Measurements from ENCODE around the gene MATCAP1. TPM values are rescaled to one million over a fixed set of nuclear protein-coding genes. Genes with fewer than 3 reads are reported as not detected.

The MATCAP1 gene
- total and polyA plus RNA-seq, 2 of the 13 experiments (the other 11 are each of a cell fraction or from before 2014, with no cell fraction given), result 11.2 to 24.5 TPM

- TF ChIP-seq ATF5 (CRISPR knock-in tag; IDR thresholded peaks at IDR 0.05; ENCODE audit: low read depth) (no peak), KDM1A (CRISPR knock-in tag; IDR thresholded peaks at IDR 0.05) (peak; percentile 80; the same call in 1 of the 2 replicates), ZBTB39 (CRISPR knock-in tag; IDR thresholded peaks at IDR 0.05) (no peak), ATRX (CRISPR knock-in tag; IDR thresholded peaks at IDR 0.05; ENCODE audit: borderline replicate concordance) (no peak), ZNF564 (CRISPR knock-in tag; IDR thresholded peaks at IDR 0.05) (no peak), ZNF431 (CRISPR knock-in tag; IDR thresholded peaks at IDR 0.05; ENCODE audit: borderline replicate concordance, low read depth) (no peak), SNAPC5 (CRISPR knock-in tag; IDR thresholded peaks at IDR 0.05; ENCODE audit: borderline replicate concordance) (no peak), ZSCAN9 (CRISPR knock-in tag; IDR thresholded peaks at IDR 0.05; ENCODE audit: borderline replicate concordance) (no peak), SP2 (CRISPR knock-in tag; IDR thresholded peaks at IDR 0.05) (no peak), NCOA2 (CRISPR knock-in tag; IDR thresholded peaks at IDR 0.05) (no peak), ZNF331 (CRISPR knock-in tag; IDR thresholded peaks at IDR 0.05) (no peak), ZNF333 (CRISPR knock-in tag; IDR thresholded peaks at IDR 0.05; ENCODE audit: borderline replicate concordance) (no peak), SRSF9 (IDR thresholded peaks at IDR 0.05; ENCODE audit: borderline replicate concordance, insufficient read depth, low read depth, low read length, poor library complexity, severe bottlenecking) (no peak)
- TF ChIP-seq, protein P1, sequence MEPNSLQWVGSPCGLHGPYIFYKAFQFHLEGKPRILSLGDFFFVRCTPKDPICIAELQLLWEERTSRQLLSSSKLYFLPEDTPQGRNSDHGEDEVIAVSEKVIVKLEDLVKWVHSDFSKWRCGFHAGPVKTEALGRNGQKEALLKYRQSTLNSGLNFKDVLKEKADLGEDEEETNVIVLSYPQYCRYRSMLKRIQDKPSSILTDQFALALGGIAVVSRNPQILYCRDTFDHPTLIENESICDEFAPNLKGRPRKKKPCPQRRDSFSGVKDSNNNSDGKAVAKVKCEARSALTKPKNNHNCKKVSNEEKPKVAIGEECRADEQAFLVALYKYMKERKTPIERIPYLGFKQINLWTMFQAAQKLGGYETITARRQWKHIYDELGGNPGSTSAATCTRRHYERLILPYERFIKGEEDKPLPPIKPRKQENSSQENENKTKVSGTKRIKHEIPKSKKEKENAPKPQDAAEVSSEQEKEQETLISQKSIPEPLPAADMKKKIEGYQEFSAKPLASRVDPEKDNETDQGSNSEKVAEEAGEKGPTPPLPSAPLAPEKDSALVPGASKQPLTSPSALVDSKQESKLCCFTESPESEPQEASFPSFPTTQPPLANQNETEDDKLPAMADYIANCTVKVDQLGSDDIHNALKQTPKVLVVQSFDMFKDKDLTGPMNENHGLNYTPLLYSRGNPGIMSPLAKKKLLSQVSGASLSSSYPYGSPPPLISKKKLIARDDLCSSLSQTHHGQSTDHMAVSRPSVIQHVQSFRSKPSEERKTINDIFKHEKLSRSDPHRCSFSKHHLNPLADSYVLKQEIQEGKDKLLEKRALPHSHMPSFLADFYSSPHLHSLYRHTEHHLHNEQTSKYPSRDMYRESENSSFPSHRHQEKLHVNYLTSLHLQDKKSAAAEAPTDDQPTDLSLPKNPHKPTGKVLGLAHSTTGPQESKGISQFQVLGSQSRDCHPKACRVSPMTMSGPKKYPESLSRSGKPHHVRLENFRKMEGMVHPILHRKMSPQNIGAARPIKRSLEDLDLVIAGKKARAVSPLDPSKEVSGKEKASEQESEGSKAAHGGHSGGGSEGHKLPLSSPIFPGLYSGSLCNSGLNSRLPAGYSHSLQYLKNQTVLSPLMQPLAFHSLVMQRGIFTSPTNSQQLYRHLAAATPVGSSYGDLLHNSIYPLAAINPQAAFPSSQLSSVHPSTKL (CRISPR knock-in tag; IDR thresholded peaks at IDR 0.05), result no peak
- TF ChIP-seq, protein P2, sequence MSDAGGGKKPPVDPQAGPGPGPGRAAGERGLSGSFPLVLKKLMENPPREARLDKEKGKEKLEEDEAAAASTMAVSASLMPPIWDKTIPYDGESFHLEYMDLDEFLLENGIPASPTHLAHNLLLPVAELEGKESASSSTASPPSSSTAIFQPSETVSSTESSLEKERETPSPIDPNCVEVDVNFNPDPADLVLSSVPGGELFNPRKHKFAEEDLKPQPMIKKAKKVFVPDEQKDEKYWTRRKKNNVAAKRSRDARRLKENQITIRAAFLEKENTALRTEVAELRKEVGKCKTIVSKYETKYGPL (CRISPR knock-in tag; IDR thresholded peaks at IDR 0.05), result no peak
- TF ChIP-seq, protein P3, sequence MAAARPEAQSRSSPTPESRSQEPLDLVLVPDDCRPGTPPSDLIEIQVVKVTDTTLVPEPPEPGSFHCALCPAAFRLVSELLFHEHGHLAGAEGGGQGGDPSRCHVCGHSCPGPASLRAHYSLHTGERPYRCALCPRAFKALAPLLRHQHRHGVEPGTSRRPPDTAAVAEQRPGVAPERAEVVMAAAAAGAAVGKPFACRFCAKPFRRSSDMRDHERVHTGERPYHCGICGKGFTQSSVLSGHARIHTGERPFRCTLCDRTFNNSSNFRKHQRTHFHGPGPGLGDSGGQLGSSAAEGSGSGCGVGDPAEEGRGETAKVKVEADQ (CRISPR knock-in tag; IDR thresholded peaks at IDR 0.05; ENCODE audit: borderline replicate concordance), result no peak
- TF ChIP-seq, protein P4, sequence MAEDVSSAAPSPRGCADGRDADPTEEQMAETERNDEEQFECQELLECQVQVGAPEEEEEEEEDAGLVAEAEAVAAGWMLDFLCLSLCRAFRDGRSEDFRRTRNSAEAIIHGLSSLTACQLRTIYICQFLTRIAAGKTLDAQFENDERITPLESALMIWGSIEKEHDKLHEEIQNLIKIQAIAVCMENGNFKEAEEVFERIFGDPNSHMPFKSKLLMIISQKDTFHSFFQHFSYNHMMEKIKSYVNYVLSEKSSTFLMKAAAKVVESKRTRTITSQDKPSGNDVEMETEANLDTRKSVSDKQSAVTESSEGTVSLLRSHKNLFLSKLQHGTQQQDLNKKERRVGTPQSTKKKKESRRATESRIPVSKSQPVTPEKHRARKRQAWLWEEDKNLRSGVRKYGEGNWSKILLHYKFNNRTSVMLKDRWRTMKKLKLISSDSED (CRISPR knock-in tag; IDR thresholded peaks at IDR 0.05), result no peak
Measured at GRCh38 chr16:67165121-67166078, 18.4 kb downstream of the MATCAP1 start (continued).

Data from HepG2 (cell line).